Activated B cell treated with CpG ODN at 0.5 μM for 24 hours (primary cell): ENCODE data around the gene GPRC6A. TPM values are rescaled to one million over a fixed set of nuclear protein-coding genes. Genes with fewer than 3 reads are reported as not detected.

Experiments used
- ATAC-seq: fragments of 200-7000 bp; cut with Tn5 transposase; one replicate; pipeline ENCODE4 v1.10.0; 2021; ENCODE audit warnings: low read depth, mild to moderate bottlenecking, moderate library complexity
- CTCF ChIA-PET: fragments of 350-600 bp; sonication (Branson Sonifier 250); formaldehyde crosslinking; loops from one replicate; lab custom pipeline; 2021; ENCODE audit warnings: antibody characterized with exemption; lab: Charles Lee
- POLR2A ChIA-PET: fragments of 350-600 bp; sonication (Branson Sonifier 250); formaldehyde crosslinking; loops from one replicate; lab custom pipeline; 2021; ENCODE audit warnings: antibody characterized with exemption; lab: Charles Lee
- DNase-seq: peaks from one replicate; pipeline ENCODE4 v3.0.0; 2022
- H3K27ac Mint-ChIP-seq: one replicate; pipeline ENCODE4 v1.8.0; 2020; ENCODE audit warnings: mixed read lengths
- H3K27me3 Mint-ChIP-seq: one replicate; pipeline ENCODE4 v1.8.0; 2021; ENCODE audit warnings: mixed read lengths
- H3K36me3 Mint-ChIP-seq: one replicate; pipeline ENCODE4 v1.8.0; 2021; ENCODE audit warnings: low read depth, mixed read lengths
- H3K4me1 Mint-ChIP-seq: one replicate; pipeline ENCODE4 v1.8.0; 2021; ENCODE audit warnings: mixed read lengths
- H3K4me3 Mint-ChIP-seq: one replicate; pipeline ENCODE4 v1.8.0; 2020; ENCODE audit warnings: mild to moderate bottlenecking, mixed read lengths
- H3K9me3 Mint-ChIP-seq: one replicate; pipeline ENCODE4 v1.8.0; 2020; ENCODE audit warnings: mixed read lengths
- intact Hi-C: fragments of 100-400 bp; cut with micrococcal nuclease; formaldehyde crosslinking; loops from one replicate; pipeline ENCODE4 v1.15.1; 2024
- total RNA-seq: library from RNA; stranded (reverse); gene quantifications from 2 replicates; pipeline ENCODE4 v1.2.3, GENCODE V29; 2022
- TF ChIP-seq, protein P1 (sequence below): fragments of 200-600 bp; IDR thresholded peaks from one replicate; pipeline ENCODE4 v1.8.0; 2022; ENCODE audit warnings: antibody characterized with exemption, mild to moderate bottlenecking

The GPRC6A gene
- total RNA-seq, 1 donor from 2014 or later: not detected

GRCh38 chr6:116761779-116762178, 67.1 kb downstream of the GPRC6A start:
- intact Hi-C loops: no loop called here
- CTCF ChIA-PET: no interaction called here
- Mint-ChIP-seq H3K4me1 (peaks cover 10% of the 10 kb centered on the region), H3K4me3 (no peak overlapping the region), H3K27me3 (peaks cover 28% of the 10 kb centered on the region), H3K9me3 (no peaks in the 10 kb centered on the region), H3K36me3 (no peaks in the 10 kb centered on the region), H3K27ac (no peak overlapping the region)
- POLR2A ChIA-PET: no interaction called here
- TF ChIP-seq, protein P1, sequence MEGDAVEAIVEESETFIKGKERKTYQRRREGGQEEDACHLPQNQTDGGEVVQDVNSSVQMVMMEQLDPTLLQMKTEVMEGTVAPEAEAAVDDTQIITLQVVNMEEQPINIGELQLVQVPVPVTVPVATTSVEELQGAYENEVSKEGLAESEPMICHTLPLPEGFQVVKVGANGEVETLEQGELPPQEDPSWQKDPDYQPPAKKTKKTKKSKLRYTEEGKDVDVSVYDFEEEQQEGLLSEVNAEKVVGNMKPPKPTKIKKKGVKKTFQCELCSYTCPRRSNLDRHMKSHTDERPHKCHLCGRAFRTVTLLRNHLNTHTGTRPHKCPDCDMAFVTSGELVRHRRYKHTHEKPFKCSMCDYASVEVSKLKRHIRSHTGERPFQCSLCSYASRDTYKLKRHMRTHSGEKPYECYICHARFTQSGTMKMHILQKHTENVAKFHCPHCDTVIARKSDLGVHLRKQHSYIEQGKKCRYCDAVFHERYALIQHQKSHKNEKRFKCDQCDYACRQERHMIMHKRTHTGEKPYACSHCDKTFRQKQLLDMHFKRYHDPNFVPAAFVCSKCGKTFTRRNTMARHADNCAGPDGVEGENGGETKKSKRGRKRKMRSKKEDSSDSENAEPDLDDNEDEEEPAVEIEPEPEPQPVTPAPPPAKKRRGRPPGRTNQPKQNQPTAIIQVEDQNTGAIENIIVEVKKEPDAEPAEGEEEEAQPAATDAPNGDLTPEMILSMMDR: no peak
- ATAC-seq: no peak
- no peak for DNase-seq

DNA sequence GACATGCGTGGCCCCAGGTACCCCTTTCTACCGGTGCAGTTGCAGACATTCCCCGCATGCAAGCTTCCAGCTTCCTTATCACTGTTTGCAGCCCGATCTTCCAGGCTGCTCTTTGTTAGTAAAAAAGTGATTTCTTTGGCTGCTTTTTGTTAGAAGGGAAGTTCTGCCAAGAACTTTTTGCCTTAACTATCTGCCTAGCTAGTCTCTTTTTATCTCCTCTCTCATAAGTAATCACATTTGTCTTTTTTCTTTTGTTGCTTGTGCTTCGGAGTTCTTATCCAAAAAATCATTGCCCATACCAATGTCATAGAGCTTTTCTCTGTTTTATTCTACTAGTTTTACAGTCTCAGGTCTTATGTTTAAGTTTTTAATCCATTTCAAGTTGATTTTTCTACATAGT, 83.7 kb downstream of the GPRC6A start:
- Mint-ChIP-seq H3K4me1 (no peaks in the 10 kb centered on the region), H3K36me3 (no peaks in the 10 kb centered on the region), H3K27ac (no peak overlapping the region), H3K27me3 (no peaks in the 10 kb centered on the region), H3K4me3 (no peak overlapping the region), H3K9me3 (peaks cover 12% of the 10 kb centered on the region)
- TF ChIP-seq, protein P1: no peak
- ChIA-PET POLR2A (no interaction called here), CTCF (no interaction called here)
- intact Hi-C loops: no loop called here
- DNase-seq: no peak
- ATAC-seq: no peak

Other genes starting within 250 kb of the GPRC6A start
- gene RSPH4A, start 212.6 kb downstream of the GPRC6A start, total RNA-seq: 0.39 and 0.40 TPM in 2 replicates
- gene ZUP1, start 160.3 kb downstream of the GPRC6A start, total RNA-seq: 22.0 and 25.9 TPM in 2 replicates
- gene KPNA5, start 147.9 kb downstream of the GPRC6A start, total RNA-seq: 25.0 and 29.9 TPM in 2 replicates
- gene FAM162B, start 63.4 kb downstream of the GPRC6A start, total RNA-seq: not detected in 2 replicates
- not detected in 2 replicates for gene RFX6, start 48.2 kb upstream of the GPRC6A start, total RNA-seq